RWPE2 (cell line): ENCODE data around the gene PEX10.
"Not testable (repeated sequence)": the region's sequence is repeated elsewhere in the genome, so short reads cannot be mapped to it uniquely, and the experiment has no call there.

Experiments used
- ATAC-seq: fragments of 200-7000 bp; cut with Tn5 transposase; 3 replicates; pipeline ENCODE4 v1.9.1; 2021; ENCODE audit warnings: low read depth
- DNase-seq: peaks from one replicate; pipeline ENCODE4 v3.0.0-alpha.2; 2020; ENCODE audit warnings: low spot score
- H3K27ac ChIP-seq: fragments of 450-650 bp; 2 replicates; pipeline ENCODE4 v1.5.1; 2017; ENCODE audit warnings: mild to moderate bottlenecking; ENCODE audit not compliant: poor library complexity, severe bottlenecking
- H3K27me3 ChIP-seq: fragments of 250-450 bp; sonication (Bioruptor Pico); 2 replicates; pipeline ENCODE4 v1.5.1; 2021; ENCODE audit warnings: mild to moderate bottlenecking, moderate library complexity; ENCODE audit not compliant: insufficient read depth, poor library complexity, severe bottlenecking
- H3K36me3 ChIP-seq: fragments of 250-450 bp; sonication (Bioruptor Pico); 2 replicates; pipeline ENCODE4 v1.5.1; 2020; ENCODE audit warnings: low read depth, mild to moderate bottlenecking, moderate library complexity
- H3K4me1 ChIP-seq: fragments of 250-450 bp; sonication (Bioruptor Pico); 2 replicates; pipeline ENCODE4 v1.5.1; 2021; ENCODE audit warnings: mild to moderate bottlenecking, moderate library complexity; ENCODE audit not compliant: insufficient read depth, poor library complexity, severe bottlenecking
- H3K4me3 ChIP-seq: fragments of 250-450 bp; sonication (Bioruptor Pico); 2 replicates; pipeline ENCODE4 v1.5.1; 2021; ENCODE audit warnings: mild to moderate bottlenecking, moderate library complexity; ENCODE audit not compliant: severe bottlenecking
- H3K9me3 ChIP-seq: fragments of 250-450 bp; sonication (Bioruptor Pico); 2 replicates; pipeline ENCODE4 v1.5.1; 2021; ENCODE audit warnings: mild to moderate bottlenecking, moderate library complexity; ENCODE audit not compliant: severe bottlenecking
- CTCF ChIP-seq: fragments of 450-650 bp; IDR thresholded peaks from one replicate; pipeline ENCODE4 v1.5.1; 2017; ENCODE audit warnings: mild to moderate bottlenecking, moderate library complexity; ENCODE audit not compliant: poor library complexity, severe bottlenecking

The PEX10 gene

GRCh38 chr1:2412395-2412772 lies at the start of gene PEX10:
TSS of gene PEX10 (minus strand) at chr1:2412564. CDS start at chr1:2412502, 62 bp downstream.
- Histone ChIP-seq H3K4me1 (peaks cover 21% of the 10 kb centered on the region), H3K27ac (peak within 1 kb of the TSS; percentile 67)

GRCh38 chr1:2460996-2461751 lies 48.8 kb upstream of the PEX10 start:
- Histone ChIP-seq H3K4me3 (no peak overlapping the region), H3K36me3 (no peaks in the 10 kb centered on the region), H3K27ac (no peak overlapping the region), H3K9me3 (no peaks in the 10 kb centered on the region), H3K4me1 (peaks cover 20% of the 10 kb centered on the region), H3K27me3 (no peaks in the 10 kb centered on the region)
- DNase-seq (no peak), ATAC-seq (no peak)
- TF ChIP-seq CTCF: no peak

More at GRCh38 chr1:2412395-2412772, at the start of gene PEX10:
- no peaks in the 10 kb centered on the region for H3K27me3 ChIP-seq
- ATAC-seq (peak; percentile 74), DNase-seq (peak; percentile 98)
- no peaks in the 10 kb centered on the region for H3K9me3 ChIP-seq
- H3K4me3 ChIP-seq: peak within 1 kb of the TSS; percentile 87
- no peaks in the 10 kb centered on the region; the same call in 1 of the 2 replicates for H3K36me3 ChIP-seq
- TF ChIP-seq CTCF: no peak

GRCh38 chr1:2460203-2460602 lies 47.8 kb upstream of the PEX10 start:
- peaks cover 11% of the 10 kb centered on the region for H3K4me1 ChIP-seq
- no peaks in the 10 kb centered on the region for H3K9me3 ChIP-seq
- ATAC-seq (no peak), DNase-seq (no peak)
- no peak overlapping the region for H3K27ac ChIP-seq
- no peak for TF ChIP-seq CTCF
- H3K27me3 ChIP-seq: no peaks in the 10 kb centered on the region
- no peaks in the 10 kb centered on the region for H3K36me3 ChIP-seq
- H3K4me3 ChIP-seq: no peak overlapping the region

- Histone ChIP-seq H3K9me3 (no peaks in the 10 kb centered on the region), H3K27ac (no peak overlapping the region), H3K36me3 (no peaks in the 10 kb centered on the region), H3K27me3 (no peaks in the 10 kb centered on the region), H3K4me3 (no peak overlapping the region), H3K4me1 (peaks cover 6% of the 10 kb centered on the region)
- DNase-seq (no peak), ATAC-seq (no peak)
- TF ChIP-seq CTCF: no peak
Measured at GRCh38 chr1:2459757-2460156, 47.4 kb upstream of the PEX10 start.

GRCh38 chr1:2459102-2459753 lies 46.9 kb upstream of the PEX10 start:
- H3K4me3 ChIP-seq, H3K27ac ChIP-seq, H3K4me1 ChIP-seq, ATAC-seq, DNase-seq, H3K27me3 ChIP-seq, H3K36me3 ChIP-seq, H3K9me3 ChIP-seq: not testable (repeated sequence)
